ENCODE data around the gene SIRT6. TPM values are rescaled to one million over a fixed set of nuclear protein-coding genes. Genes with fewer than 3 reads are reported as not detected.

Gene SIRT6
- 27.9 to 37.4 TPM (median 33.5 TPM) in 5 replicates for total RNA-seq (2022; extraction: Qiagen RNA extraction)

DNA sequence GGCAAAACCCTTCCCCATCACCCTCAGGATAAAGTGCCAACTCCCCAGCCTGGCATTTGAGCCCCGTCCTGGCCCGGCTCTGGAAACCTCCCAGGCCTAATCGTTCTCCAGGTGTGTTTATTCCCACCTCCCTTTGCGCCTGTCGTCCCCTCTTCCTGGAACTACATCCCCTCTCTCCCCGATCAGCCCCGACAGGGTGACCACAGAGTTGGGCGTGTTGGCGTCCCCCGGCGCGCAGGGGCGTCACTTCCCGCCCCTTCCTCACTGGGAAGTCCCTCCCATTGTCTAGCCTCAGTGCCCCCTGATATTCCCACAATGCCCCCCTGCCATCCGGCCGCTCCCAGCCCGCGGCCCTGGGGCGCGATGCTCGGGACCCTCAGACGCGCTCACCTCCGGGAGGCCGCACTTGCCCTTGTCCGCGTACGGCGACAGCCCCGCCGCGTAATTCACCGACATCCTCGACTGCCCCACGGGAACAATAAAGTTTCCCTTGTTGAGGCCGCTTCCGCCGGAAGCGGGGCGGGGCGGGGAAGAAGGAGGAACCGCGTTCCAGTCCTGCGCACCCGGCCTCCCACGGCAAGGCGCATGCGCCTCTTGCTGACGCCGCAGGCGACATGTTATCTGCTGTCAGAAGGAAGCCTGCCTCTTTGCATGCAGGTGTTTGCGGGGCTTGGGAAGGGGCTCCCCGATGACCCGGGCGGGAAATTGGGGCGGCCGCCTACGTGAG is at the start of gene SIRT6, which contains the start of gene ANKRD24:
Gene SIRT6, minus strand, starts transcription at position 480 of the 727 bp plus-strand sequence. Its CDS starts 24 bp downstream, at position 456.
Gene ANKRD24, plus strand, starts transcription at position 606 of the 727 bp plus-strand sequence. CDS start 3,737 bp downstream, outside the sequence.

GRCh38 chr19:4229179-4229931 is 47.0 kb upstream of the SIRT6 start, which contains the start of gene EBI3:
TSS of gene EBI3 (plus strand) at chr19:4229523. CDS start at chr19:4229551, 28 bp downstream.

Other genes starting within 250 kb of the SIRT6 start
- not detected in 5 replicates for gene NMRK2, start 249.5 kb downstream of the SIRT6 start, total RNA-seq (2022; extraction: Qiagen RNA extraction)
- 41.5 to 57.8 TPM (median 43.6 TPM) in 5 replicates for gene DAPK3, start 211.5 kb downstream of the SIRT6 start, total RNA-seq (2022; extraction: Qiagen RNA extraction)
- gene EEF2, start 197.1 kb downstream of the SIRT6 start, total RNA-seq (2022; extraction: Qiagen RNA extraction): 1,002 to 1,061 TPM (median 1,049 TPM) in 5 replicates
- 13.8 to 18.4 TPM (median 17.0 TPM) in 5 replicates for gene PIAS4, start 174.8 kb downstream of the SIRT6 start, total RNA-seq (2022; extraction: Qiagen RNA extraction)
- gene ZBTB7A, start 115.7 kb downstream of the SIRT6 start, total RNA-seq (2022; extraction: Qiagen RNA extraction): 16.5 to 23.8 TPM (median 21.8 TPM) in 5 replicates
- 128 to 186 TPM (median 169 TPM) in 5 replicates for gene MAP2K2, start 58.4 kb downstream of the SIRT6 start, total RNA-seq (2022; extraction: Qiagen RNA extraction)
- 0.03 to 0.13 TPM (median 0.08 TPM) in 5 replicates for gene CREB3L3, start 28.9 kb downstream of the SIRT6 start, total RNA-seq (2022; extraction: Qiagen RNA extraction)
- 0.14 to 0.24 TPM (median 0.22 TPM) in 5 replicates for gene ANKRD24, start 126 bp upstream of the SIRT6 start, total RNA-seq (2022; extraction: Qiagen RNA extraction)
- 2.5 to 3.9 TPM (median 3.4 TPM) in 5 replicates for gene EBI3, start 47.0 kb upstream of the SIRT6 start, total RNA-seq (2022; extraction: Qiagen RNA extraction)
- gene YJU2, start 64.5 kb upstream of the SIRT6 start, total RNA-seq (2022; extraction: Qiagen RNA extraction): 17.9 to 21.7 TPM (median 19.3 TPM) in 5 replicates
- 0.07 TPM in 1 of 5 replicates, not detected in the others for gene SHD, start 96.7 kb upstream of the SIRT6 start, total RNA-seq (2022; extraction: Qiagen RNA extraction)
- gene TMIGD2, start 119.8 kb upstream of the SIRT6 start, total RNA-seq (2022; extraction: Qiagen RNA extraction): not detected in 5 replicates
- 7.6 to 8.8 TPM (median 7.8 TPM) in 5 replicates for gene FSD1, start 122.0 kb upstream of the SIRT6 start, total RNA-seq (2022; extraction: Qiagen RNA extraction)
- 0.22 TPM in 1 of 5 replicates, not detected in the others for gene STAP2, start 156.3 kb upstream of the SIRT6 start, total RNA-seq (2022; extraction: Qiagen RNA extraction)
- 8.6 to 12.4 TPM (median 10.9 TPM) in 5 replicates for gene MPND, start 161.0 kb upstream of the SIRT6 start, total RNA-seq (2022; extraction: Qiagen RNA extraction)
- 50.2 to 59.5 TPM (median 56.2 TPM) in 5 replicates for gene SH3GL1, start 218.0 kb upstream of the SIRT6 start, total RNA-seq (2022; extraction: Qiagen RNA extraction)
- gene CHAF1A, start 220.1 kb upstream of the SIRT6 start, total RNA-seq (2022; extraction: Qiagen RNA extraction): 19.7 to 23.9 TPM (median 20.6 TPM) in 5 replicates

All from A549 treated with Hydrocortisone at 1 μM for 4 hours (cell line).